IPS-20b (cell line): Measurements from ENCODE around the gene MCF2L2.
"Not testable (repeated sequence)": the region's sequence is repeated elsewhere in the genome, so short reads cannot be mapped to it uniquely, and the experiment has no call there.

Experiments used
- H3K27ac ChIP-seq: one replicate; pipeline ENCODE4 v1.5.1; 2013; ENCODE audit warnings: low read length
- H3K27me3 ChIP-seq: 2 replicates; pipeline ENCODE4 v1.6.1; 2013; ENCODE audit warnings: mild to moderate bottlenecking, low read length, inconsistent platforms; ENCODE audit not compliant: insufficient read depth
- H3K36me3 ChIP-seq: 2 replicates; pipeline ENCODE4 v1.6.1; 2013; ENCODE audit warnings: low read depth, mild to moderate bottlenecking, inconsistent platforms, low read length, moderate library complexity; ENCODE audit not compliant: insufficient read depth
- H3K4me1 ChIP-seq: 2 replicates; pipeline ENCODE4 v1.6.1; 2013; ENCODE audit warnings: mild to moderate bottlenecking, control low read depth, inconsistent platforms, low read length, moderate library complexity; ENCODE audit not compliant: insufficient read depth
- H3K4me3 ChIP-seq: 2 replicates; pipeline ENCODE4 v1.5.1; 2013; ENCODE audit warnings: mild to moderate bottlenecking, low read length, inconsistent platforms
- H3K9ac ChIP-seq: 2 replicates; pipeline ENCODE4 v1.6.1; 2013; ENCODE audit warnings: low read depth, mild to moderate bottlenecking, inconsistent platforms, low read length, moderate library complexity
- H3K9me3 ChIP-seq: 2 replicates; pipeline ENCODE4 v1.6.1; 2013; ENCODE audit warnings: mild to moderate bottlenecking, low read depth, low read length, inconsistent platforms; ENCODE audit not compliant: insufficient read depth

The MCF2L2 gene

GRCh38 chr3:183442994-183443393 lies 14.6 kb upstream of the MCF2L2 start:
- Histone ChIP-seq H3K9ac (no peak overlapping the region), H3K36me3 (no peaks in the 10 kb centered on the region), H3K4me3 (no peak overlapping the region), H3K27me3 (no peaks in the 10 kb centered on the region), H3K27ac (no peak overlapping the region), H3K4me1 (0 out of 2 replicates have a peak, but pooled peaks cover 5% of the 10 kb centered on the region), H3K9me3 (peaks cover 15% of the 10 kb centered on the region; the same call in 1 of the 2 replicates)

GRCh38 chr3:183440521-183440920 lies 12.1 kb upstream of the MCF2L2 start:
- H3K27me3 ChIP-seq, H3K4me3 ChIP-seq, H3K9ac ChIP-seq, H3K36me3 ChIP-seq, H3K27ac ChIP-seq: not testable (repeated sequence)
- peaks cover 15% of the 10 kb centered on the region; the same call in 1 of the 2 replicates for H3K9me3 ChIP-seq
- H3K4me1 ChIP-seq, result peaks cover 13% of the 10 kb centered on the region

GRCh38 chr3:183439515-183439914 lies 11.1 kb upstream of the MCF2L2 start:
- H3K27ac ChIP-seq, result no peak overlapping the region
- no peak overlapping the region for H3K9ac ChIP-seq
- no peaks in the 10 kb centered on the region for H3K36me3 ChIP-seq

GRCh38 chr3:183438735-183439134 lies 10.3 kb upstream of the MCF2L2 start:
- Histone ChIP-seq H3K4me1 (peaks cover 21% of the 10 kb centered on the region), H3K4me3 (no peak overlapping the region), H3K27ac (no peak overlapping the region), H3K27me3 (peaks cover 12% of the 10 kb centered on the region; the same call in 1 of the 2 replicates), H3K9ac (no peak overlapping the region), H3K36me3 (no peaks in the 10 kb centered on the region), H3K9me3 (peaks cover 5% of the 10 kb centered on the region; the same call in 1 of the 2 replicates)

More at GRCh38 chr3:183439515-183439914, 11.1 kb upstream of the MCF2L2 start:
- Histone ChIP-seq H3K4me1 (peaks cover 20% of the 10 kb centered on the region), H3K27me3 (peaks cover 9% of the 10 kb centered on the region; the same call in 1 of the 2 replicates), H3K9me3 (peaks cover 12% of the 10 kb centered on the region; the same call in 1 of the 2 replicates), H3K4me3 (no peak overlapping the region)

- Histone ChIP-seq H3K9me3 (no peaks in the 10 kb centered on the region), H3K9ac (no peak overlapping the region), H3K4me1 (peaks cover 21% of the 10 kb centered on the region), H3K36me3 (no peaks in the 10 kb centered on the region), H3K4me3 (no peak overlapping the region), H3K27me3 (peaks cover 21% of the 10 kb centered on the region; the same call in 1 of the 2 replicates), H3K27ac (no peak overlapping the region)
These were observed 9.5 kb upstream of the MCF2L2 start for GRCh38 chr3:183437666-183438564.

- H3K9ac ChIP-seq, result no peak overlapping the region
- no peak overlapping the region for H3K4me3 ChIP-seq
- no peaks in the 10 kb centered on the region for H3K9me3 ChIP-seq
- H3K27me3 ChIP-seq, result peaks cover 26% of the 10 kb centered on the region; the same call in 1 of the 2 replicates
- H3K27ac ChIP-seq, result no peak overlapping the region
- H3K4me1 ChIP-seq, result peaks cover 21% of the 10 kb centered on the region
- H3K36me3 ChIP-seq, result no peaks in the 10 kb centered on the region
These were observed 8.6 kb upstream of the MCF2L2 start for GRCh38 chr3:183437061-183437460.

GRCh38 chr3:183435661-183436060 lies 7.2 kb upstream of the MCF2L2 start:
- H3K9ac ChIP-seq, result no peak overlapping the region
- H3K27ac ChIP-seq, result no peak overlapping the region
- H3K4me1 ChIP-seq, result peaks cover 21% of the 10 kb centered on the region

GRCh38 chr3:183434992-183435391 lies 6.6 kb upstream of the MCF2L2 start:
- H3K4me3 ChIP-seq, result peak overlapping the region; percentile 57
- H3K27ac ChIP-seq, result no peak overlapping the region
- no peaks in the 10 kb centered on the region for H3K9me3 ChIP-seq
- H3K9ac ChIP-seq, result peak overlapping the region; percentile 35; the same call in 1 of the 2 replicates
- H3K4me1 ChIP-seq, result peaks cover 21% of the 10 kb centered on the region
- H3K27me3 ChIP-seq, result peaks cover 30% of the 10 kb centered on the region
- no peaks in the 10 kb centered on the region for H3K36me3 ChIP-seq

More at GRCh38 chr3:183435661-183436060, 7.2 kb upstream of the MCF2L2 start:
- Histone ChIP-seq H3K36me3 (no peaks in the 10 kb centered on the region), H3K4me3 (peak overlapping the region; percentile 57; the same call in 1 of the 2 replicates), H3K27me3 (peaks cover 30% of the 10 kb centered on the region), H3K9me3 (no peaks in the 10 kb centered on the region)

- Histone ChIP-seq H3K4me3 (peak overlapping the region; percentile 57), H3K36me3 (no peaks in the 10 kb centered on the region), H3K4me1 (peaks cover 21% of the 10 kb centered on the region), H3K9me3 (no peaks in the 10 kb centered on the region), H3K27ac (no peak overlapping the region), H3K9ac (peak overlapping the region; percentile 35; the same call in 1 of the 2 replicates), H3K27me3 (peaks cover 30% of the 10 kb centered on the region)
These were observed 6.1 kb upstream of the MCF2L2 start for GRCh38 chr3:183434503-183434902.

- H3K4me1 ChIP-seq, result peaks cover 11% of the 10 kb centered on the region
- H3K9me3 ChIP-seq, result no peaks in the 10 kb centered on the region
- H3K27me3 ChIP-seq, result peaks cover 50% of the 10 kb centered on the region
- no peaks in the 10 kb centered on the region for H3K36me3 ChIP-seq
- H3K27ac ChIP-seq, result no peak overlapping the region
- no peak overlapping the region for H3K9ac ChIP-seq
- H3K4me3 ChIP-seq, result no peak overlapping the region
These were observed 2.0 kb upstream of the MCF2L2 start for GRCh38 chr3:183430325-183430957.

GRCh38 chr3:183427876-183428446 lies 458 bp downstream of the MCF2L2 start:
- Histone ChIP-seq H3K27me3 (peaks cover 39% of the 10 kb centered on the region), H3K27ac (no peak overlapping the region), H3K4me3 (peak overlapping the region; percentile 95), H3K36me3 (no peaks in the 10 kb centered on the region), H3K9ac (peak overlapping the region; percentile 65; the same call in 1 of the 2 replicates), H3K4me1 (peaks cover 4% of the 10 kb centered on the region; the same call in 1 of the 2 replicates), H3K9me3 (no peaks in the 10 kb centered on the region)
